GM10847 (cell line): ENCODE measurements around the gene RELB.

Experiments used
- POLR2A ChIP-seq: IDR thresholded peaks from 2 replicates; pipeline ENCODE4 v1.6.1; 2011; ENCODE audit not compliant: insufficient read length; ENCODE audit errors: extremely low read depth

The RELB gene

GRCh38 chr19:44974857-44975256, 26.4 kb upstream of the RELB start:
- TF ChIP-seq POLR2A: no peak

- TF ChIP-seq POLR2A: no peak
These were observed 25.8 kb upstream of the RELB start for GRCh38 chr19:44975444-44975843.

DNA sequence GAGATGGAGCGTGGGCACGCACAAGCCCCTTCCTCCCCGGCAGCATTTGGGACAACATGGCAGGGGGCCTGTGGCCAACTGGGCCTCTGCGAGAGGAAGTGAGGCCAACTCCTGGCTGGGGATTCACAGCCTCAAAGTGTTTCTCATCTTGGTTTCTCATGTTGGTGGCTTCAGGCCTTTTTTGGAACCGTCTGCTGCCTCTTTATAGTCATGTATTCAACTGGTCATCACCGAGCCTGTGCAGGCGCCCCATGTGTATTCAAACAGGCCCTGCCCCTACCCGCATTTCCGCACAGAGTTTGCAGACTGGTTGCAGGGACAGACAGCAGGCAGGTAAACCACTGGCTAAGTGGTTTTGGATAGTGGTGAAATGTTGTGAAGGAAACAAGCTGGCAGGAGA, 17.3 kb upstream of the RELB start:
- TF ChIP-seq POLR2A: no peak

GRCh38 chr19:44985445-44985844, 15.8 kb upstream of the RELB start:
- TF ChIP-seq POLR2A: no peak

- TF ChIP-seq POLR2A: no peak
These were observed 14.9 kb upstream of the RELB start for GRCh38 chr19:44986389-44986788.

- TF ChIP-seq POLR2A: no peak
These were observed 14.1 kb upstream of the RELB start for GRCh38 chr19:44987148-44987675.

- TF ChIP-seq POLR2A: no peak
These were observed 13.0 kb upstream of the RELB start for GRCh38 chr19:44988273-44988672.

DNA sequence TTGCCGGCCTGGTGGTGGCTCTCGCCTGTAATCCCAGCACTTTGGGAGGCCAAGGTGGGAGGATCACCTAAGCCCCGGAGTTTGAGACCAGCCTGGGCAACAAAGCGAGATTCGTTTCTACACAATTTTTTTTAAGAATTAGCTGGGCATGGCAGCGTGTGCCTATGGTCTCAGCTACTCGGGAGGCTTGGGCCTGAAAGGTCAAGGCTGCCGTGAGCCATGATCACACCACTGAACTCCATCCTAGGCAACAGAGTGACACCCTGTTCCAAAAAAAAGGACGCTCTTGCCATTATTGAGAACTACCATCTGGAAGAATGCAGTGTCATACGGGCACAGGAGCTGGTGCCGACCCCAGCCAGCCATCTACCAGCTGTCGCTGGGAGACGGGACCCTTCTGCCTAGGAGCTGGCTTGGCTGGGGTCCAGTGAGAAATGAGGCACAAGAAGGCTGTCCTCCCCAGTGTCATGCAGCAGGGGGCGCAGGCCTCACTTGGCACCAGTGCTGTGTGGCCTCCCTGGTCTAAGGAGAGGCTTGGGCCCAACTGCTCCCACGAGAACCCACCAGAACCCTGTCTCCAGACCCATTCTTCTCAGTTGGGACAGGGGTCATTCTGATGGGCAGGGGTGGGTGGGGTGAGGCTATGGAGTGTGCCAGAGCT, 12.2 kb upstream of the RELB start:
- no peak for TF ChIP-seq POLR2A

DNA sequence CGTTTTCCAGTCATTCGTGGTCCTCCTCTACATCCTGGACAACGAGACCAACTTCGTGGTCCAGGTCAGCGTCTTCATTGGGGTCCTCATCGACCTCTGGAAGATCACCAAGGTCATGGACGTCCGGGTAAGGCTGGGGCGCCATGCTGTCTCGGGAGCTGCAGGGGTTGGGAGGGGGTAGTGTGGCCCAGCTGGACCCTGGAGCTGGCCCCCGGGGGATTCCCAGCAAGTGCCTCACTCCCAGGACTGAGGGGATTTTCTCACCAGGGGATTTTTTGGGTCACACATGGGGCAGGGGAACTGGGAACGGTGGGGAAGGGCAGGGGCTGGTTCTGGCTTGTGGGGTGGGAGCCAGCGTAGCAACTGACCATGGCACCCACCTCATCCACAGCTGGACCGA, 10.8 kb upstream of the RELB start:
- TF ChIP-seq POLR2A: no peak

- no peak for TF ChIP-seq POLR2A
These were observed 10.3 kb upstream of the RELB start for GRCh38 chr19:44990966-44991365.

DNA sequence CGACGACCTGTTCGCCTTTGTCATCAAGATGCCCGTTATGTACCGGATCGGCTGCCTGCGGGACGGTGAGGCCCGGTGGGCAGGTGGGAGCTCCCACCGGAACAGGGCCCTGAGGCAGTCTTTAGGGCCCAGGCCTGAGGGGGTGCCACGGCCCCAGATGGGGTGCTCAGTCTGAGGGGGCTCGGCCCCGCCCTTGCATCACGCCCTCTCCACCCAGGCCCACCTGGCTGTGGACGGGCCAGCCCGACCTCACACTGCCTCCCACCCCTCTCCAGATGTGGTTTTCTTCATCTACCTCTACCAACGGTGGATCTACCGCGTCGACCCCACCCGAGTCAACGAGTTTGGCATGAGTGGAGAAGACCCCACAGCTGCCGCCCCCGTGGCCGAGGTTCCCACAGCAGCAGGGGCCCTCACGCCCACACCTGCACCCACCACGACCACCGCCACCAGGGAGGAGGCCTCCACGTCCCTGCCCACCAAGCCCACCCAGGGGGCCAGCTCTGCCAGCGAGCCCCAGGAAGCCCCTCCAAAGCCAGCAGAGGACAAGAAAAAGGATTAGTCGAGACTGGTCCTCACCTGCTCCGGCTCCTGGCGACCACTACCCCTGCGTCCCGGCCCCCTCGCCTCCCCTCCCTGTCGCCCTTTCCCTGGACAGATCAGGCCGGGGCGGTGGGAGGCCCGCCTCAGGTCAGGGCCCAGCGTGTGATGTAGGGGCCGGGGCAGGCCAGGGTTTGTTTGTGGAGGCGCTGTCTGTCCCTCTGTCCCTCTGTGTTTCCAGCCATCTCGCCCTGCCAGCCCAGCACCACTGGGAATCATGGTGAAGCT, 8.7 kb upstream of the RELB start:
- no peak for TF ChIP-seq POLR2A

DNA sequence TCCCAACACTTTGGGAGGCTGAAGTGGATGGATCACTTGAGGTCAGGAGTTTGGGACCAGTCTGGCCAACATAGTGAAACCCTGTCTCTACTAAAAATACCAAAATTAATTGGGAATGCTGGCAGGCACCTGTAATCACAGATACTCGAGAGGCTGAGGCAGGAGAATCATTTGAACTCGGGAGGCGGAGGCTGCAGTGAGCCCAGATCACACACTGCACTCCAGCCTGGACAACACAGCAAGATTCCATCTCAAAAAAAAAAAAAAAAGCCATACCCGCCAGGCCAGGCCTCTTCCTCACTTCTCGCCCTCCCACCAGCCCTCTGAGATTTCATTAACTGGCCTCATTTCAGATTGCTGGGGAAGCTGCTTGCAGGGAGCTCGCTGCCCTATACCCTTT, 7.7 kb upstream of the RELB start:
- no peak for TF ChIP-seq POLR2A

GRCh38 chr19:44993926-44994537, 7.2 kb upstream of the RELB start:
- no peak for TF ChIP-seq POLR2A

GRCh38 chr19:44998025-44998424, 3.2 kb upstream of the RELB start:
- TF ChIP-seq POLR2A: no peak

DNA sequence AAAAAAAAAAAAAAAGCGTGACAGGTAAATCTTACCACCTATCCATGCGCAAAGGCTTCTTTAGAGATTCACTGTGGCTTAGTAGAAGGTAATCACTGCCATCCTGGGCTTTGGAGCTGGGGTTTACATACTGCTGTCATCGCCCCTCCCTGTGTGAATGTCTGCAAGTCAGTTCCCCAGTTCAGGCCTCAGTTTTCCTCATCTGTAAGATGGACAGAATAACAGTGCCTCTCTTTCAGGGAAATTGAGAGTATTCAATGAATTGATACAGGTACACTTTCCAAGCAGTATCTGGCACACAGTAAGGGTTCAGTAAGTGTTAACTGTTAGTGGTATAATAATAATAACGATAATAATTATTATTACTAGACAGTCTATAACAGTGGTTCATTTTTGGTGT, 2.2 kb downstream of the RELB start:
- TF ChIP-seq POLR2A: no peak

DNA sequence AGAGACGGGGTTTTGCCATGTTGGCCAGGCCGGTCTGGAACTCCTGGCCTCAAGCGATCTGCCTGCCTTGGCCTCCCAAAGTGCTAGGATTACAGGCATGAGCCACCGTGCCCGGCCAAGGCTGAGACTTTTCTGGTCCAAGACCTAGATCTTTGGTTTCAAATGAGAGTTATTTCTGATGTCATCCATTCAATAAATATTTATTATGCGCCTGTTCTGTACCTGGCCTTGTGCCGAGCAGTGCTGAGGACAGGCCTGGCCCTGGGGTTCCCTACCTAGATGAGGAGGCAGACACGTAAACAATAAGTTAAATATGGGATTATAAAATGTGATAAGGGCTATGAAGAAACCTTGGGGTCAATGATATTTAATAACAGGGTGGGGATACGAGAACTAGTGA, 4.5 kb downstream of the RELB start:
- TF ChIP-seq POLR2A: no peak
